G401 (cell line): ENCODE measurements around the gene OPA3. TPM values are rescaled to one million over a fixed set of nuclear protein-coding genes. Genes with fewer than 3 reads are reported as not detected.
"Not testable (repeated sequence)": the region's sequence is repeated elsewhere in the genome, so short reads cannot be mapped to it uniquely, and the experiment has no call there.

ENCODE experiments used
- DNase-seq: peaks from one replicate; pipeline ENCODE4 v3.0.0-alpha.2; 2015; ENCODE audit warnings: low spot score
- in situ Hi-C: cut with HindIII; loops from 2 replicates; pipeline ENCODE4 v1.10.0; 2016; ENCODE audit warnings: low sequenced_read_pairs, mixed read lengths
- total RNA-seq: library from RNA; depleted of rRNA; stranded (reverse); fragments of >200 nt; shearing (Covaris generic); gene quantifications from 2 replicates; pipeline ENCODE4 v1.2.3, GENCODE V29; 2014; rRNA removed

OPA3 gene
- total RNA-seq = 6.3 and 14.4 TPM in 2 replicates

GRCh38 chr19:45584332-45585157, at the start of gene OPA3:
Gene OPA3 (minus strand): TSS chr19:45584802. CDS start chr19:45584764, 38 bp downstream.
- DNase-seq = peak; percentile 100
- in situ Hi-C loops = no loop called here

- in situ Hi-C loops = no loop called here
- no peak for DNase-seq
Measured at GRCh38 chr19:45632468-45633196, 48.0 kb upstream of the OPA3 start.

- DNase-seq = no peak
- in situ Hi-C loops = no loop called here
Measured at GRCh38 chr19:45630463-45630862, 45.9 kb upstream of the OPA3 start.

GRCh38 chr19:45629704-45630103, 45.1 kb upstream of the OPA3 start:
- no peak for DNase-seq
- in situ Hi-C loops = no loop called here

GRCh38 chr19:45628219-45628618, 43.6 kb upstream of the OPA3 start:
- in situ Hi-C loops = not testable (repeated sequence)

GRCh38 chr19:45623984-45624383, 39.4 kb upstream of the OPA3 start:
- in situ Hi-C loops = no loop called here
- no peak for DNase-seq

More at GRCh38 chr19:45628219-45628618, 43.6 kb upstream of the OPA3 start:
- DNase-seq = not testable (repeated sequence)

GRCh38 chr19:45621976-45622503, 37.4 kb upstream of the OPA3 start:
- DNase-seq = no peak
- in situ Hi-C loops = no loop called here

GRCh38 chr19:45621389-45621788, 36.8 kb upstream of the OPA3 start:
- in situ Hi-C loops = no loop called here
- no peak for DNase-seq

- DNase-seq = no peak
- in situ Hi-C loops = no loop called here
Measured at GRCh38 chr19:45616704-45617017, 32.1 kb upstream of the OPA3 start.

- in situ Hi-C loops = no loop called here
- peak; percentile 63 for DNase-seq
Measured at GRCh38 chr19:45615795-45616703, 31.4 kb upstream of the OPA3 start.

GRCh38 chr19:45615056-45615455, 30.5 kb upstream of the OPA3 start:
- in situ Hi-C loops, DNase-seq: not testable (repeated sequence)

- in situ Hi-C loops = no loop called here
- no peak for DNase-seq
Measured at GRCh38 chr19:45613926-45614725, 29.5 kb upstream of the OPA3 start.

- in situ Hi-C loops = no loop called here
- DNase-seq = no peak
Measured at GRCh38 chr19:45608948-45609347, 24.3 kb upstream of the OPA3 start.

- in situ Hi-C loops = no loop called here
- DNase-seq = peak; percentile 60
Measured at GRCh38 chr19:45607071-45608029, 22.7 kb upstream of the OPA3 start.

GRCh38 chr19:45601524-45602374, 17.1 kb upstream of the OPA3 start, which contains the start of gene GPR4:
Gene GPR4 (minus strand): TSS chr19:45602212. CDS start chr19:45591866, 10,346 bp downstream.
- in situ Hi-C loops = no loop called here
- DNase-seq = no peak

- in situ Hi-C loops = no loop called here
- no peak for DNase-seq
Measured at GRCh38 chr19:45601115-45601514, 16.5 kb upstream of the OPA3 start.
